SU-DHL-6 (cell line): ENCODE measurements around the gene LRP2.

Source experiments
- H2AFZ ChIP-seq: fragments of 200-600 bp; sonication (generic); 2 replicates; pipeline ENCODE4 v1.6.1; 2014; ENCODE audit warnings: low read depth, mild to moderate bottlenecking, moderate library complexity, mixed read lengths, antibody characterized with exemption, low read length; ENCODE audit not compliant: severe bottlenecking
- H3F3A ChIP-seq: fragments of 200-600 bp; shearing (Covaris generic); 2 replicates; pipeline ENCODE4 v1.6.0; 2016; ENCODE audit warnings: antibody characterized with exemption, mild to moderate bottlenecking; ENCODE audit not compliant: insufficient read depth
- H3K27ac ChIP-seq: fragments of 200-600 bp; sonication (generic); 2 replicates; pipeline ENCODE4 v1.5.1; 2016; ENCODE audit warnings: low read depth, mild to moderate bottlenecking, low read length, moderate library complexity, mixed read lengths
- H3K27me3 ChIP-seq: fragments of 200-600 bp; sonication (generic), shearing (Covaris generic); 2 replicates; pipeline ENCODE4 v1.6.0; 2014; ENCODE audit warnings: mild to moderate bottlenecking, low read length
- H3K36me3 ChIP-seq: fragments of 200-600 bp; sonication (generic); 2 replicates; pipeline ENCODE4 v1.6.1; 2014; ENCODE audit warnings: mild to moderate bottlenecking, low read length, mixed read lengths
- H3K4me2 ChIP-seq: fragments of 300-600, 200-600 bp; shearing (Covaris generic), sonication (generic); 2 replicates; pipeline ENCODE4 v1.6.0; 2014; ENCODE audit warnings: low read length, low read depth, mild to moderate bottlenecking; ENCODE audit not compliant: poor library complexity, severe bottlenecking
- H3K4me3 ChIP-seq: fragments of 200-600 bp; sonication (generic); 2 replicates; pipeline ENCODE4 v1.5.1; 2014; ENCODE audit warnings: antibody characterized with exemption, low read length, mild to moderate bottlenecking, mixed read lengths; ENCODE audit not compliant: insufficient read depth, poor library complexity, severe bottlenecking
- H3K79me2 ChIP-seq: fragments of 200-600 bp; sonication (generic); 2 replicates; pipeline ENCODE4 v1.6.1; 2014; ENCODE audit warnings: mild to moderate bottlenecking, low read length, moderate library complexity; ENCODE audit not compliant: insufficient read depth
- H3K9ac ChIP-seq: fragments of 200-600 bp; sonication (generic); 2 replicates; pipeline ENCODE4 v1.7.0; 2014; ENCODE audit warnings: mild to moderate bottlenecking, low read length
- H3K9me2 ChIP-seq: fragments of 200-600 bp; sonication (generic); replicated peaks from 2 replicates; pipeline ENCODE4 v1.6.1; 2014; ENCODE audit warnings: low read length; ENCODE audit not compliant: insufficient read depth
- H3K9me3 ChIP-seq: fragments of 200-600 bp; sonication (generic); 2 replicates; pipeline ENCODE4 v1.6.1; 2014; ENCODE audit warnings: low read length, mixed read lengths; ENCODE audit not compliant: insufficient read depth
- H4K20me1 ChIP-seq: fragments of 200-600 bp; sonication (generic); 2 replicates; pipeline ENCODE4 v1.6.1; 2014; ENCODE audit warnings: low read depth, mild to moderate bottlenecking, antibody characterized with exemption, low read length, moderate library complexity, mixed read lengths
- EZH2phosphoT487 ChIP-seq: fragments of 200-600 bp; sonication (generic), shearing (Covaris generic); conservative IDR thresholded peaks from 2 replicates; pipeline ENCODE4 v1.6.1; 2018; ENCODE audit warnings: mild to moderate bottlenecking, antibody characterized with exemption, low read length, moderate library complexity, mixed read lengths
- TF ChIP-seq, protein P1 (sequence below): fragments of 200-600 bp; sonication (generic); IDR thresholded peaks from one replicate; pipeline ENCODE4 v1.5.1; 2017; ENCODE audit warnings: antibody characterized with exemption, mild to moderate bottlenecking, low read length, moderate library complexity; ENCODE audit not compliant: insufficient read depth, poor library complexity, severe bottlenecking

The LRP2 gene

GRCh38 chr2:169158874-169159273 is 203.5 kb downstream of the LRP2 start:
- no peaks in the 10 kb centered on the region for H3K27me3 ChIP-seq
- H4K20me1 ChIP-seq = no peaks in the 10 kb centered on the region
- no peak overlapping the region for H3K9ac ChIP-seq
- no peaks in the 10 kb centered on the region for H3K36me3 ChIP-seq
- no peak overlapping the region for H3K4me2 ChIP-seq
- no peaks in the 10 kb centered on the region for H3K9me2 ChIP-seq
- H3K79me2 ChIP-seq = no peaks in the 10 kb centered on the region
- H3K27ac ChIP-seq = no peak overlapping the region
- H3K4me3 ChIP-seq = no peak overlapping the region
- no peaks in the 10 kb centered on the region for H3K9me3 ChIP-seq
- TF ChIP-seq EZH2phosphoT487 = no peak
- TF ChIP-seq, protein P1, sequence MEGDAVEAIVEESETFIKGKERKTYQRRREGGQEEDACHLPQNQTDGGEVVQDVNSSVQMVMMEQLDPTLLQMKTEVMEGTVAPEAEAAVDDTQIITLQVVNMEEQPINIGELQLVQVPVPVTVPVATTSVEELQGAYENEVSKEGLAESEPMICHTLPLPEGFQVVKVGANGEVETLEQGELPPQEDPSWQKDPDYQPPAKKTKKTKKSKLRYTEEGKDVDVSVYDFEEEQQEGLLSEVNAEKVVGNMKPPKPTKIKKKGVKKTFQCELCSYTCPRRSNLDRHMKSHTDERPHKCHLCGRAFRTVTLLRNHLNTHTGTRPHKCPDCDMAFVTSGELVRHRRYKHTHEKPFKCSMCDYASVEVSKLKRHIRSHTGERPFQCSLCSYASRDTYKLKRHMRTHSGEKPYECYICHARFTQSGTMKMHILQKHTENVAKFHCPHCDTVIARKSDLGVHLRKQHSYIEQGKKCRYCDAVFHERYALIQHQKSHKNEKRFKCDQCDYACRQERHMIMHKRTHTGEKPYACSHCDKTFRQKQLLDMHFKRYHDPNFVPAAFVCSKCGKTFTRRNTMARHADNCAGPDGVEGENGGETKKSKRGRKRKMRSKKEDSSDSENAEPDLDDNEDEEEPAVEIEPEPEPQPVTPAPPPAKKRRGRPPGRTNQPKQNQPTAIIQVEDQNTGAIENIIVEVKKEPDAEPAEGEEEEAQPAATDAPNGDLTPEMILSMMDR = no peak
- H3F3A ChIP-seq = no peaks in the 10 kb centered on the region
- no peak overlapping the region for H2AFZ ChIP-seq

GRCh38 chr2:169146220-169146619 is 216.1 kb downstream of the LRP2 start:
- Histone ChIP-seq H3K27ac (no peak overlapping the region), H3K4me3 (no peak overlapping the region), H4K20me1 (no peaks in the 10 kb centered on the region), H3K79me2 (no peaks in the 10 kb centered on the region), H3K9me3 (no peaks in the 10 kb centered on the region), H3K36me3 (no peaks in the 10 kb centered on the region), H2AFZ (no peak overlapping the region), H3F3A (no peaks in the 10 kb centered on the region), H3K9me2 (no peaks in the 10 kb centered on the region), H3K9ac (no peak overlapping the region), H3K4me2 (no peak overlapping the region), H3K27me3 (no peaks in the 10 kb centered on the region)
- TF ChIP-seq EZH2phosphoT487 = no peak
- TF ChIP-seq, protein P1 = no peak

DNA sequence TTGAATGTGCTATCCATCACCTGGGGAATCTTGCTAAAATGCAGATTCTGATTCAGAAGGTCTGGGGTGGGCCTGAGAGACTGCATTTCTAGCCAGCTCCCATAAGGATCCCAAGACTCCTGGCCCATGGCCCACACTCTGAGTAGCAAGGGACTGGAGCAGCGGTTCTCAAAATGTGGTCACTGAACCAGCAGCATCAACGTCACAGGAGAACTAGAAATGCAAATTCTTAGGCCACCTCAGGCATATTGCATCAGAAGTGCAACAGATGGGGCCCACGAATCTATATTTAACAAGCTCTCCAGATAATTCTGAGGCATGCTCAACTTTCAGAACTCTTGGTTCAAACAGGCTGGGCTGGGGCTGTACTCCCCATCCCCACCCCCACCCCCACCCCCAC is 218.3 kb downstream of the LRP2 start:
- Histone ChIP-seq H3K9ac (no peak overlapping the region), H3K4me2 (no peak overlapping the region), H4K20me1 (no peaks in the 10 kb centered on the region), H3F3A (no peaks in the 10 kb centered on the region), H3K4me3 (no peak overlapping the region), H2AFZ (no peak overlapping the region), H3K27me3 (no peaks in the 10 kb centered on the region), H3K79me2 (no peaks in the 10 kb centered on the region), H3K27ac (no peak overlapping the region), H3K9me2 (no peaks in the 10 kb centered on the region), H3K36me3 (no peaks in the 10 kb centered on the region), H3K9me3 (no peaks in the 10 kb centered on the region)
- TF ChIP-seq, protein P1 = no peak
- TF ChIP-seq EZH2phosphoT487 = no peak
